ENCODE measurements around the gene PRPF18.

The PRPF18 gene

GRCh38 chr10:13624630-13625029 is 37.9 kb downstream of the PRPF18 start:
- Histone ChIP-seq H3K4me3 (no peak overlapping the region), H3K4me2 (no peak overlapping the region), H3K9me3 (no peaks in the 10 kb centered on the region), H4K20me1 (no peaks in the 10 kb centered on the region), H3K27me3 (no peaks in the 10 kb centered on the region), H3K27ac (no peak overlapping the region), H3K4me1 (no peaks in the 10 kb centered on the region), H3K9ac (no peak overlapping the region), H3K36me3 (peaks cover 64% of the 10 kb centered on the region)
- TF ChIP-seq Cebpa-rat (IDR thresholded peaks at IDR 0.05) = no peak

GRCh38 chr10:13627459-13628310 is 40.9 kb downstream of the PRPF18 start:
- Histone ChIP-seq H3K4me2 (no peak overlapping the region), H3K36me3 (peaks cover 65% of the 10 kb centered on the region), H3K27ac (no peak overlapping the region), H3K9me3 (no peaks in the 10 kb centered on the region), H3K9ac (no peak overlapping the region), H3K27me3 (no peaks in the 10 kb centered on the region), H3K4me1 (no peaks in the 10 kb centered on the region), H4K20me1 (no peaks in the 10 kb centered on the region), H3K4me3 (no peak overlapping the region)
- TF ChIP-seq Cebpa-rat (IDR thresholded peaks at IDR 0.05) = no peak

- H3K4me3 ChIP-seq = no peak overlapping the region
- no peak for TF ChIP-seq Cebpa-rat (IDR thresholded peaks at IDR 0.05)
These were observed 41.9 kb downstream of the PRPF18 start for GRCh38 chr10:13628661-13629060.

GRCh38 chr10:13629116-13629515 is 42.4 kb downstream of the PRPF18 start:
- TF ChIP-seq Cebpa-rat (IDR thresholded peaks at IDR 0.05) = no peak
- H3K9me3 ChIP-seq = no peaks in the 10 kb centered on the region
- no peaks in the 10 kb centered on the region for H4K20me1 ChIP-seq
- H3K4me1 ChIP-seq = no peaks in the 10 kb centered on the region
- peaks cover 72% of the 10 kb centered on the region for H3K36me3 ChIP-seq
- no peak overlapping the region for H3K4me2 ChIP-seq
- no peaks in the 10 kb centered on the region for H3K27me3 ChIP-seq
- H3K4me3 ChIP-seq = no peak overlapping the region
- H3K27ac ChIP-seq = no peak overlapping the region
- H3K9ac ChIP-seq = no peak overlapping the region

More at GRCh38 chr10:13628661-13629060, 41.9 kb downstream of the PRPF18 start:
- no peaks in the 10 kb centered on the region for H3K9me3 ChIP-seq
- H3K4me1 ChIP-seq = no peaks in the 10 kb centered on the region
- H3K27ac ChIP-seq = no peak overlapping the region
- H4K20me1 ChIP-seq = no peaks in the 10 kb centered on the region
- no peaks in the 10 kb centered on the region for H3K27me3 ChIP-seq
- peaks cover 72% of the 10 kb centered on the region for H3K36me3 ChIP-seq
- H3K4me2 ChIP-seq = no peak overlapping the region
- no peak overlapping the region for H3K9ac ChIP-seq

GRCh38 chr10:13630231-13630630 is 43.5 kb downstream of the PRPF18 start:
- no peaks in the 10 kb centered on the region for H3K27me3 ChIP-seq
- H3K9ac ChIP-seq = no peak overlapping the region
- no peak overlapping the region for H3K4me2 ChIP-seq
- no peak overlapping the region for H3K4me3 ChIP-seq
- no peaks in the 10 kb centered on the region for H3K9me3 ChIP-seq
- peaks cover 73% of the 10 kb centered on the region for H3K36me3 ChIP-seq
- no peaks in the 10 kb centered on the region for H4K20me1 ChIP-seq
- no peak for TF ChIP-seq Cebpa-rat (IDR thresholded peaks at IDR 0.05)
- no peak overlapping the region for H3K27ac ChIP-seq
- H3K4me1 ChIP-seq = no peaks in the 10 kb centered on the region

GRCh38 chr10:13631594-13631993 is 44.8 kb downstream of the PRPF18 start:
- Histone ChIP-seq H3K9me3 (no peaks in the 10 kb centered on the region), H3K36me3 (peaks cover 70% of the 10 kb centered on the region)
- no peak for TF ChIP-seq Cebpa-rat (IDR thresholded peaks at IDR 0.05)

GRCh38 chr10:13632440-13632839 is 45.7 kb downstream of the PRPF18 start:
- H3K4me1 ChIP-seq = no peaks in the 10 kb centered on the region
- H4K20me1 ChIP-seq = no peaks in the 10 kb centered on the region
- H3K27ac ChIP-seq = no peak overlapping the region
- H3K9ac ChIP-seq = no peak overlapping the region
- no peaks in the 10 kb centered on the region for H3K9me3 ChIP-seq
- no peak overlapping the region for H3K4me2 ChIP-seq
- peaks cover 62% of the 10 kb centered on the region for H3K36me3 ChIP-seq
- no peak for TF ChIP-seq Cebpa-rat (IDR thresholded peaks at IDR 0.05)
- no peaks in the 10 kb centered on the region for H3K27me3 ChIP-seq
- no peak overlapping the region for H3K4me3 ChIP-seq

More at GRCh38 chr10:13631594-13631993, 44.8 kb downstream of the PRPF18 start:
- no peak overlapping the region for H3K9ac ChIP-seq
- H4K20me1 ChIP-seq = no peaks in the 10 kb centered on the region
- no peaks in the 10 kb centered on the region for H3K27me3 ChIP-seq
- no peak overlapping the region for H3K27ac ChIP-seq
- H3K4me1 ChIP-seq = no peaks in the 10 kb centered on the region
- no peak overlapping the region for H3K4me3 ChIP-seq
- no peak overlapping the region for H3K4me2 ChIP-seq

GRCh38 chr10:13632884-13633440 is 46.2 kb downstream of the PRPF18 start:
- H3K4me1 ChIP-seq = no peaks in the 10 kb centered on the region
- H3K27me3 ChIP-seq = no peaks in the 10 kb centered on the region
- no peaks in the 10 kb centered on the region for H3K9me3 ChIP-seq
- H3K36me3 ChIP-seq = peaks cover 57% of the 10 kb centered on the region
- no peak overlapping the region for H3K4me2 ChIP-seq
- no peak overlapping the region for H3K4me3 ChIP-seq
- no peak for TF ChIP-seq Cebpa-rat (IDR thresholded peaks at IDR 0.05)
- H4K20me1 ChIP-seq = no peaks in the 10 kb centered on the region
- H3K27ac ChIP-seq = no peak overlapping the region
- H3K9ac ChIP-seq = no peak overlapping the region

- Histone ChIP-seq H3K4me2 (no peak overlapping the region), H3K9me3 (no peaks in the 10 kb centered on the region), H3K36me3 (peaks cover 60% of the 10 kb centered on the region)
These were observed 46.9 kb downstream of the PRPF18 start for GRCh38 chr10:13633689-13634088.

GRCh38 chr10:13634207-13634606 is 47.4 kb downstream of the PRPF18 start:
- H3K36me3 ChIP-seq = peaks cover 60% of the 10 kb centered on the region
- TF ChIP-seq Cebpa-rat (IDR thresholded peaks at IDR 0.05) = no peak
- H3K4me2 ChIP-seq = no peak overlapping the region
- H3K9ac ChIP-seq = no peak overlapping the region
- no peak overlapping the region for H3K27ac ChIP-seq
- no peak overlapping the region for H3K4me3 ChIP-seq
- H3K27me3 ChIP-seq = no peaks in the 10 kb centered on the region
- no peaks in the 10 kb centered on the region for H3K9me3 ChIP-seq
- no peaks in the 10 kb centered on the region for H4K20me1 ChIP-seq
- no peaks in the 10 kb centered on the region for H3K4me1 ChIP-seq

More at GRCh38 chr10:13633689-13634088, 46.9 kb downstream of the PRPF18 start:
- no peak for TF ChIP-seq Cebpa-rat (IDR thresholded peaks at IDR 0.05)
- H3K4me3 ChIP-seq = no peak overlapping the region
- H3K4me1 ChIP-seq = no peaks in the 10 kb centered on the region
- no peak overlapping the region for H3K9ac ChIP-seq
- no peaks in the 10 kb centered on the region for H3K27me3 ChIP-seq
- no peak overlapping the region for H3K27ac ChIP-seq
- H4K20me1 ChIP-seq = no peaks in the 10 kb centered on the region
